GM08714 (cell line): ENCODE data around the gene CPHXL.

ENCODE experiments used
- H3K4me3 ChIP-seq: fragments of 200-500 bp; sonication (Bioruptor generic); 2 replicates; pipeline ENCODE4 v1.5.1; 2014; ENCODE audit warnings: mild to moderate bottlenecking, low read length, inconsistent platforms
- ZNF274 ChIP-seq: IDR thresholded peaks from 2 replicates; pipeline ENCODE4 v1.6.1; 2012; ENCODE audit warnings: mild to moderate bottlenecking, low read depth, low read length

The CPHXL gene

DNA sequence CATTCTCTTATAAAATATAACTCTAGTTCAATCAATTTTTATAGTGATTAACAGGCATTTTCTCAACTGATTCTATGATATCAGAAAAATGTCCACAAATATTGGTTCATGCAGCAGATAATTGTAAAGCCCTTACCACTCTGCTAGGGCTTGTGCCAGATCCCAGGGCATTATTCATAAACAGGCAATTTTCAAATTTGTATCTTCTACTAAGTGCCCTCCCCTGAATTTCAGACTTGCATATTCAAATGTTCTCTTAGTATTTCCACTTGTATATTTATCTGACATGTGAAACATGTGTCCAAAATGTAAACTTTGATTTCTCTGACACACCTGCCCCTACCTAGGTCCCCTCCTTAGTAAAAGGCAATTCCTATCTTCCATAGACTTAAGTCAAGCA, 58.8 kb downstream of the CPHXL start:
- H3K4me3 ChIP-seq, result no peak overlapping the region
- TF ChIP-seq ZNF274, result no peak
